H1 (cell line): ENCODE results near the gene MAB21L3. TPM values are rescaled to one million over a fixed set of nuclear protein-coding genes. Genes with fewer than 3 reads are reported as not detected.

Experiments
- CBX8 ChIP-seq: fragments of 300-800, 300-1000 bp; sonication (generic); IDR thresholded peaks from 2 replicates; pipeline ENCODE4 v1.7.1; 2016; ENCODE audit warnings: low read depth, low read length, borderline replicate concordance
- CHD1 ChIP-seq: IDR thresholded peaks from 2 replicates; pipeline ENCODE4 v1.6.1; 2012; ENCODE audit warnings: low read depth, low read length, improper control_type of control experiment
- CHD2 ChIP-seq: IDR thresholded peaks from 2 replicates; pipeline ENCODE4 v1.6.1; 2012; ENCODE audit warnings: low read length, improper control_type of control experiment
- EP300 ChIP-seq, 2 experiments: IDR thresholded peaks; 1 replicate in 1 of 2; 2 replicates in 1 of 2; pipeline ENCODE4 v1.6.1; 2011 to 2012; ENCODE audit warnings: low read depth in 2 of 2, low read length in 2 of 2, mild to moderate bottlenecking in 2 of 2, borderline replicate concordance in 1 of 2, inconsistent platforms in 1 of 2, moderate library complexity in 1 of 2
- HDAC2 ChIP-seq, 2 experiments: fragments of 300-600 bp in 1 of 2; sonication (generic) in 1 of 2; IDR thresholded peaks; 2 replicates each; pipeline ENCODE4 v1.6.1; 2011 to 2012; ENCODE audit warnings: low read depth in 2 of 2, low read length in 2 of 2, mild to moderate bottlenecking in 2 of 2, moderate library complexity in 2 of 2, borderline replicate concordance in 1 of 2, inconsistent platforms in 1 of 2
- MAX ChIP-seq: IDR thresholded peaks from 2 replicates; pipeline ENCODE4 v1.6.1; 2012; ENCODE audit warnings: inconsistent platforms
- polyA plus RNA-seq, 7 experiments: library from polyadenylated mRNA; depleted of rRNA in 3 of 7; stranded (reverse) in 5 of 7; unstranded in 2 of 7; fragments of >200 nt in 5 of 7; fragments of 200-250 nt in 2 of 7; gene quantifications; 1 replicate in 5 of 7; 2 replicates in 1 of 7; 4 replicates in 1 of 7; pipeline versions ENCODE4 v1.2.1 to v1.2.3, GENCODE V29; 2011 to 2013; ENCODE audit warnings: missing spikeins in 2 of 7, mixed read lengths in 2 of 7
- total RNA-seq: library from RNA; stranded (reverse); fragmentation: NEBNext Ultra II Directional; extraction: Animal tissue kit (Norgen Biotek cat#: 25700); gene quantifications from 2 replicates; pipeline ENCODE4 v1.2.1, GENCODE V29; 2021
- TF ChIP-seq, protein P1 (sequence below), 3 experiments: IDR thresholded peaks; 1 replicate in 2 of 3; 2 replicates in 1 of 3; pipeline versions ENCODE4 v1.5.1 to v1.6.1; 2011; ENCODE audit warnings: low read length in 3 of 3, mild to moderate bottlenecking in 3 of 3, inconsistent platforms in 2 of 3, low read depth in 1 of 3, moderate library complexity in 1 of 3; ENCODE audit not compliant: insufficient read depth in 1 of 3; ENCODE audit errors: control extremely low read depth in 1 of 3

Gene MAB21L3
- total and polyA plus RNA-seq, 2 of the 8 experiments (the other 6 are each of a cell fraction or from before 2014, with no cell fraction given): not detected

- TF ChIP-seq, protein P1, sequence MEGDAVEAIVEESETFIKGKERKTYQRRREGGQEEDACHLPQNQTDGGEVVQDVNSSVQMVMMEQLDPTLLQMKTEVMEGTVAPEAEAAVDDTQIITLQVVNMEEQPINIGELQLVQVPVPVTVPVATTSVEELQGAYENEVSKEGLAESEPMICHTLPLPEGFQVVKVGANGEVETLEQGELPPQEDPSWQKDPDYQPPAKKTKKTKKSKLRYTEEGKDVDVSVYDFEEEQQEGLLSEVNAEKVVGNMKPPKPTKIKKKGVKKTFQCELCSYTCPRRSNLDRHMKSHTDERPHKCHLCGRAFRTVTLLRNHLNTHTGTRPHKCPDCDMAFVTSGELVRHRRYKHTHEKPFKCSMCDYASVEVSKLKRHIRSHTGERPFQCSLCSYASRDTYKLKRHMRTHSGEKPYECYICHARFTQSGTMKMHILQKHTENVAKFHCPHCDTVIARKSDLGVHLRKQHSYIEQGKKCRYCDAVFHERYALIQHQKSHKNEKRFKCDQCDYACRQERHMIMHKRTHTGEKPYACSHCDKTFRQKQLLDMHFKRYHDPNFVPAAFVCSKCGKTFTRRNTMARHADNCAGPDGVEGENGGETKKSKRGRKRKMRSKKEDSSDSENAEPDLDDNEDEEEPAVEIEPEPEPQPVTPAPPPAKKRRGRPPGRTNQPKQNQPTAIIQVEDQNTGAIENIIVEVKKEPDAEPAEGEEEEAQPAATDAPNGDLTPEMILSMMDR (IDR thresholded peaks at IDR 0.05; ENCODE audit: control extremely low read depth in 1 of 3, insufficient read depth in 1 of 3, low read depth in 1 of 3, low read length in 3 of 3): no peak
- TF ChIP-seq HDAC2 (IDR thresholded peaks at IDR 0.05; ENCODE audit: borderline replicate concordance in 1 of 2, low read depth in 2 of 2, low read length in 2 of 2) (no peak), CBX8 (no peak), CHD2 (no peak), MAX (no peak), EP300 (IDR thresholded peaks at IDR 0.05; ENCODE audit: borderline replicate concordance in 1 of 2, low read depth in 2 of 2, low read length in 2 of 2) (no peak), CHD1 (no peak)
Measured at GRCh38 chr1:116152950-116153691, 41.9 kb downstream of the MAB21L3 start (continued).
